Kidney (tissue), 14 donors: ENCODE measurements around the gene TRIM44. TPM values are rescaled to one million over a fixed set of nuclear protein-coding genes. Genes with fewer than 3 reads are reported as not detected.

Experiments
- DNase-seq, 5 donors: peaks; one replicate each; pipeline ENCODE4 v3.0.0-alpha.2; 2013 to 2020
- FAIRE-seq: peaks from 2 replicates; lab custom pipeline; 2012; peaks lifted over from hg19 to GRCh38; lab: Jason Lieb, UNC
- H3K27ac ChIP-seq, 2 donors: one replicate each; pipeline ENCODE4 v1.7.0; 2013; ENCODE audit warnings: low read depth in 2 of 2, low read length in 2 of 2, inconsistent platforms in 1 of 2
- H3K27me3 ChIP-seq: one replicate; pipeline ENCODE4 v1.7.1; 2013; ENCODE audit warnings: low read length, inconsistent platforms; ENCODE audit not compliant: control insufficient read depth, insufficient read depth
- H3K36me3 ChIP-seq, 3 donors: one replicate each; pipeline versions ENCODE4 v1.7.0 to v1.7.1; 2013; ENCODE audit warnings: low read length in 3 of 3, control low read depth in 1 of 3, inconsistent platforms in 1 of 3; ENCODE audit not compliant: insufficient read depth in 3 of 3, control insufficient read depth in 2 of 3
- H3K4me1 ChIP-seq, 3 donors: one replicate each; pipeline versions ENCODE4 v1.7.0 to v1.7.1; 2013; ENCODE audit warnings: low read length in 3 of 3, inconsistent platforms in 1 of 3, low read depth in 1 of 3; ENCODE audit not compliant: control insufficient read depth in 2 of 3, insufficient read depth in 2 of 3
- H3K4me3 ChIP-seq, 3 donors: one replicate each; pipeline versions ENCODE4 v1.7.0 to v1.8.1; 2013; ENCODE audit warnings: low read length in 3 of 3, control low read depth in 1 of 3, inconsistent platforms in 1 of 3
- H3K9ac ChIP-seq, 3 donors: one replicate each; pipeline versions ENCODE4 v1.7.0 to v1.7.1; 2013; ENCODE audit warnings: low read length in 3 of 3, control low read depth in 1 of 3, inconsistent platforms in 1 of 3
- H3K9me3 ChIP-seq, 3 donors: one replicate each; pipeline versions ENCODE4 v1.7.0 to v1.7.1; 2013; ENCODE audit warnings: low read length in 3 of 3, control low read depth in 1 of 3, inconsistent platforms in 1 of 3; ENCODE audit not compliant: control insufficient read depth in 2 of 3, insufficient read depth in 1 of 3
- CTCF ChIP-seq: IDR thresholded peaks from 3 replicates; pipeline ENCODE4 v1.5.1; 2012; ENCODE audit warnings: mild to moderate bottlenecking, moderate library complexity, borderline replicate concordance; ENCODE audit not compliant: insufficient read depth; ENCODE audit errors: extremely low read depth
- intact Hi-C: fragments of 100-400 bp; cut with DNase I; formaldehyde crosslinking; loops from one replicate; pipeline ENCODE4 v1.11.1; 2022
- polyA plus RNA-seq: library from polyadenylated mRNA; stranded (reverse); fragments of 350-450 nt; fragmentation: Illumina TruSeq; extraction: RNeasy Lipid Tissue Mini Kit (QIAGEN cat#74804); gene quantifications from one replicate; pipeline ENCODE4 v1.2.3, GENCODE V29; 2014; ENCODE audit warnings: low read depth, low replicate concordance; ENCODE audit not compliant: insufficient read depth
- total RNA-seq: library from RNA; stranded (reverse); fragmentation: NEBNext Ultra II Directional; extraction: Animal tissue kit (Norgen Biotek cat#: 25700); gene quantifications from one replicate; pipeline ENCODE4 v1.2.1, GENCODE V29; 2021
- donor health status: control.
- donor health status: control.
- donor health status: control.
- donor health status: control.
- donor health status: control.
- donor health status: DM: yes; HTN: yes; CAD: no.
- donor health status: Normal renal cell carcinoma (clear cell type).

The TRIM44 gene
- total and polyA plus RNA-seq, 2 donors from 2014 or later, result 14.5 to 88.9 TPM

- peak in 4 of 5 donors; percentile 24 to 53 (median 42) for DNase-seq
- no peak overlapping the region for H3K27ac ChIP-seq
- TF ChIP-seq CTCF, result no peak
- H3K9me3 ChIP-seq, result no peaks in the 10 kb centered on the region
- no peaks in the 10 kb centered on the region for H3K36me3 ChIP-seq
- no peak for FAIRE-seq
- H3K27me3 ChIP-seq, result no peaks in the 10 kb centered on the region
- H3K4me1 ChIP-seq, result peaks cover 0 to 40% (median 4%) of the 10 kb centered on the region in 3 donors
- H3K9ac ChIP-seq, result no peak overlapping the region
- H3K4me3 ChIP-seq, result no peak overlapping the region
- intact Hi-C loops, result no loop called here
These were observed 85.1 kb downstream of the TRIM44 start for GRCh38 chr11:35747668-35748067.

GRCh38 chr11:35748644-35749043, 86.1 kb downstream of the TRIM44 start:
- Histone ChIP-seq H3K27me3 (no peaks in the 10 kb centered on the region), H3K9ac (no peak overlapping the region), H3K4me1 (peaks cover 0 to 40% (median 4%) of the 10 kb centered on the region in 3 donors), H3K27ac (no peak overlapping the region), H3K4me3 (no peak overlapping the region), H3K9me3 (no peaks in the 10 kb centered on the region), H3K36me3 (no peaks in the 10 kb centered on the region)
- DNase-seq (no peak), FAIRE-seq (no peak)
- intact Hi-C loops, result no loop called here
- no peak for TF ChIP-seq CTCF

- H3K4me3 ChIP-seq, result no peak overlapping the region
- no peak overlapping the region for H3K27ac ChIP-seq
- no peak for FAIRE-seq
These were observed 87.7 kb downstream of the TRIM44 start for GRCh38 chr11:35750315-35750714.

More at GRCh38 chr11:35750315-35750714, 87.7 kb downstream of the TRIM44 start:
- intact Hi-C loops, result no loop called here
- no peak overlapping the region for H3K9ac ChIP-seq
- H3K36me3 ChIP-seq, result no peaks in the 10 kb centered on the region
- peak in 2 of 5 donors; percentile 30 to 35 for DNase-seq
- no peaks in the 10 kb centered on the region for H3K27me3 ChIP-seq
- H3K9me3 ChIP-seq, result no peaks in the 10 kb centered on the region
- H3K4me1 ChIP-seq, result peaks cover 0 to 40% (median 4%) of the 10 kb centered on the region in 3 donors
- no peak for TF ChIP-seq CTCF
